NCI-H774 (cell line): ENCODE results near the gene KCNG2.

ENCODE experiments used
- DNase-seq: peaks from one replicate; lab custom pipeline; 2025; lab: John Stamatoyannopoulos, UW

The KCNG2 gene

GRCh38 chr18:79924814-79925731 lies 127.3 kb downstream of the KCNG2 start:
- no peak for DNase-seq

GRCh38 chr18:79926306-79926705 lies 128.6 kb downstream of the KCNG2 start:
- no peak for DNase-seq

DNA sequence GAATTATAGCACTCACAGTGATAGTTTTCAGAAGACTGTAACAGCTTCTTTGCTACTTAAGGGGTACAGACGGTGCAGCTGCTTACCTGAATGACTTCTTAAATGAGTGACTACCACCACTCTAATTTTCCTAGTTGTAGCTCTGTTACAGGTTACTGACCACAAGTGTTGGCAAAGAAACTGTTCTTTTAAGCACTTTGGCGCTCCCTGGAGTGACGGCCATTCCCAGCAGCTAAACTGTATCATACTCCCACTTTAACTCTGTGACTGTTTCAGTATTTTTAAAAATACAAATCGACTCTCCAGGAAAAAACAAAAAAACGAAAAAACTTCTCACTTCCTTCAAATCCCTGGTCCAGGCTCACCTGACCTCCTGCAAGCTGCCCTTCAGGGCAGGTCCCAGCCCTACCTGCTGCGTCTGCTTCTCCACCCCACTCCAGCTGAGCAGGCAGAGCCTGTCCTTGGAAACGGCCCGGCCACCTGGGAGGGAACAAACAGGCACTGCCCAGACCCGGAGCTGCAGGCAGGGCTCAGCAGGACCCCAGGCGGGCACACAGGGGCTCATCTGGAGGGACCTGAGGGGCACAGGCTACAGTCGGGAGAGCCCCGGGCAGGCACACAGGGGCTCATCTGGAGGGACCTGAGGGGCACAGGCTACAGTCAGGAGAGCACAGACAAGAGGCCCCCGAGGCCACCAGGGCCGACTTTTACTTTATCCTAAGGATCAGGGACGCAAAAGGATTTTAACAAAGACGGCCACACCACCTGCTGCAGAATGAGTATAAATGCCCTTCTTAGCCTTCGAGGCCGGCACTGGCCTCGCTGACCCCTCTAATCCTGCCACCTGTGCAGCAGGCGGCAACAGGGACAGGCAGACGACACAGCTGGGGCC lies 129.2 kb downstream of the KCNG2 start:
- no peak for DNase-seq

DNA sequence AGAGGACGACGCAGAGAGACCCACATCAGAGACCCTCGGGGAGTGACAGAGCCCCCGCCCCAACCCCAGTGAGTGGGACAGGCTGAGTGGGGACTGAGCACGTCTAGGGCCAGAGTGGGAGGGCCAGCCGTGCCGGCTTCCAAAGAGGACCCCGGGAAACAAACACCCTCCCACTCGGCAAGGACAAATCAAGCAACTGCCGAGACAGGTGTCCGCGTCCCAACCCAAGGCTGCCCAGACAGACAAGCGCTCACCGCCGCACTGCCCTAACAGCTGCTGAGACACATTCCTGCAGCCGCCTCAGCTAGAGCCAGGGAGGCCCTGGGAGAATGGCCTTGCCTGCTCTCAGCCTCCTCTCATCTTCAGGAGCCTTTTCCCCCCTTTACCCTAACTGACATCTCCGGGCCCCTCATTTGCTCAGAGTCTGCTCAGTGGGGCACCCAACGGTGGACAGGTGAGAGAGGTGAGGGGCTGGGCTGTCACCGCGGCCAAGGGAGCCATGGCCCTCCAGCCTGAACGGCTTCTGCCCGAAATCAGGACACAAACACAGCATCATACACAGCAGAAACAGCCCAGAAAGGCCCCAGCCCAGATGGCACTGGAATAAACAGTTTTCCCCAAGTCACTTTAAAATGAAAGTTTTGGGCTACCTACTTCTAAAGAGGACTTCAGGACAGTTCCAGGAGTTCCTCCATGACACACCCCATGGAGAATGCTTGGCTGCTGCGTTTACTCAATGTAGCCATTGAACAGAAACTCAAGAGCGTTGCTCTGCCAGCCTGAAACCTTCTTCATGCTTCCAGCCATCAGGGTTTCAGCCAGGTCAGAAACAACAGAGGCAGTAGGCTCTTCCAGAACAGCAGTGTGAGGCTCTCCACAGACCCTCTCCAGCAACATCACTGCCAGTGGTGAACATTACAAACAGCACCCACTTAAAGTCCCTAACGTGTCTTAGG lies 130.1 kb downstream of the KCNG2 start:
- DNase-seq = no peak

GRCh38 chr18:79928563-79928960 lies 130.8 kb downstream of the KCNG2 start:
- DNase-seq = no peak

- DNase-seq = no peak
These were observed 132.4 kb downstream of the KCNG2 start for GRCh38 chr18:79930020-79930642.

DNA sequence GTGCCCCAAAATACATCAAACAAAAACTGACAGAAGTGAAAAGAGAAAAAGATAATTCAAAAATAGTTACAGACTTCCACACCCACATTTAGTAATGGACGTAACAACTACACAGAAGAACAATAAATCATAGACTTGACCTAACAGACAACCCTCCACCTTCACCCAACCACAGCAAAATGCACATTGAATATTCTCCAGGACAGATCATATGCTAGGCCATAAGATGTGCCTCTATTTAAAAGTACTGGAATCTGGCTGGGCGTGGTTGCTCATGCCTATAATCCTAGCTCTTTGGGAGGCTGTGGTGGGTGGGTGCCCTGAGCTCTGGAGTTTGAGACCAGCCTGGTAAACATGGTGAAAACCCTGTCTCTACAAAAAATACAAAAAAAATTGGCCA lies 133.7 kb downstream of the KCNG2 start:
- no peak for DNase-seq

DNA sequence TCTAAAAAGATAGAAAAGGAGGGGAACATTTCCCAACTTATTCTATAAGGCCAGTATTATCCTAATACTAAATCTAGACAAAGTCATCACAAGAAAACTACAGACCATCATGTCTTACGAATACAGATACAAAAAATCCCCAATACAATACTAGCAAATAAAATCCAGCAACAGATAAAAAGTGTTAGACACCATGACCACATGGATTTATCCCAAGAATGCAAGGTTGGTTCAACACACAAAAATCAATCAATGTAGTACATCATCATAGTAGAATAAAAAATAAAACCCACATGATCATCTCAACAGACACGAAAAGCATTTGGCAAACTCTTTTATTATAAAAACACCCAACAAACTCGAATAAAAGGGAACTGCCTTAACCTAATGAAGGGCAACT lies 135.2 kb downstream of the KCNG2 start:
- no peak for DNase-seq

DNA sequence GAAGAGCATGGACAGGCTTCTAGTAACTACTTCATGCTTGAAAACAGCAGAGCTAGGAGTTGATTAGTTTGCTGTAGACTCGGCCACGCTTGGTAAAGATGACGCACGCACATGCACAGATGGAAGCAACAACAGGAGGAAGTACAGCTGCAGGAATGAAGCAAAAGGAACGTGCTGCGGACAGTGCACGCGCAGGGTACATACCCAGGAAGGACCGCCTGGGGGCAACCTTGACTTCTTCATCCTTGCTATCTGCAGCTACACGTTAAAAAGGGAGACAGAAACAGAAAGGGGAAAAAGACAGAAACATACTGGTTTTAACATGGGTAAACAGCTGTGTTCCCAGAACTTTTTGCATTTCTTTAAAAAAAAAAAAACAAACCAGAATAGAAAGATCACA lies 136.0 kb downstream of the KCNG2 start:
- no peak for DNase-seq

GRCh38 chr18:79934311-79935097 lies 136.8 kb downstream of the KCNG2 start:
- DNase-seq = no peak

DNA sequence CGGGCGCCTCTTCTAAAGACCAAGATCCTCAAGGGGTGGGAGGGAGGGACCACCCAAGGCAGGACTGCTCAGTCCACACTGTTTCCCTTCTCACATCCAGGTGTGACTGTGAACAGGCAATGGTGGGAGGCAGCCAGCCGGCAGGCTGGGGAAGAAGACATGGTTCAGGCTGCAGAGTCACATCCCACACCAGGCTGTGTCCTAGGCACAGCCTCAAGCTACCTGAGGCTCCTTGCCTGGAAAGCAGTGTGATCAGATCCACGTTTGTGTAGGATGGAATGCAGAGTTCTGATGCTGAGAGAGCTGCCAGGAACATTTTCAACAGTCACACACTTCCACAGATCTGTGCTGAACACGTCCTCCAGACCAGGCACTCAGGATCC lies 137.4 kb downstream of the KCNG2 start:
- DNase-seq = no peak

DNA sequence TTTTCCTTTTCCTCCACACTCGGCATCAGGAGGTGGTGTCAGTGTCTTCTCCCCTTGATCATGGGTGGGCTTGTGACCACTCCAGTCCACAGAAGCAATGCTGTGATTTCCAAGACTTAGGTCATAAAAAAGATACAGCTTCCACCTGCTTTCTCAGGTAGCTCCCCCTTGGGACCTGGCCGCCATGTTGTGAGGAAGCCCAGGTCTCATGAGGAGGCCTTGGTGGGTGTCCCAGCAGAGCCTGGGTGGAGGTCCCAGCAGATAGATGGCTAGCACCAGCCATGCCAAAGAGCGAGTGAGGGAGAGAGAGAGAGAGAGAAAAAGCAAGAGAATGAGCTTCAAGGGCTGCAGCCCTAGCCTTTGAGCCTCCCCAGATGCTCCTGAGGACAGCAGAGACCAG lies 137.8 kb downstream of the KCNG2 start:
- no peak for DNase-seq

DNA sequence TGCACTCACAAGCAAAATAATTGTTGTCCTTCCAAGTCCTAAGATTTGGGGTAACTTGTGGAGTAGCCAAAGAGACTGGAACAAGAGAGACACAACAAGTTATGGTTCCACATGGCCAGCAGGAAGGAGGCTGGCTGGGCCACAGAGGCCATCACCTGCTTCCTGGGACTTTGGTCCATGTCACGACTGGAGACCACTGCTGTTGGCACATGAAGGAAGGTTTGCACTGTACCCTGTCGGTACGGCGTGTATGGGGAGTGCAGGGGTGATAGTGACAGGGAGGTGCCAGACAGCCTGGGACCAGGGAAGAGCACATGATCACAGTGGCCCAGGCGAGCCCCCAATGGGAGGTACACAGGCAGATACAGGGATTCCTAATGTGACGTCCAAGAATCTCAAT lies 138.2 kb downstream of the KCNG2 start:
- no peak for DNase-seq

DNA sequence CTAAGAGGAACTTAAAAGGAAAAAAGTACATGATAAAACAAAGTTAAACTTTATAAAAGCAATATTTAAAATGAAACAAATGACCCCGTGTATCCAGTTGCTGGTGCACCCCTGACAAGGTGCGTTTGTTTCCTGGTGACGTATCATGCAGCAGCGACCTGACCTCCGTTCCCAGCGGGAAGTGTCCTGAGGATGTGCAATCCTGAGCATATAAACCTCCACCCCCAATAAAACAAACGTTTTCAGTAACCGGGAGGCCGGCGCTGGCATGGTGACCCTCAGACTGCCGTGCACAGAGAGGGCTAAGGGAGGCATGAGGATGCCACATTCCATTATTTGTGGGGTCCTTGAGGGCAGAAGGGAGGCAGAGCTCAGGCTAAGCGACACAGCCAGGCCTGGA lies 138.9 kb downstream of the KCNG2 start:
- DNase-seq = no peak

- no peak for DNase-seq
These were observed 139.5 kb downstream of the KCNG2 start for GRCh38 chr18:79937103-79937860.

- DNase-seq = no peak
These were observed 140.5 kb downstream of the KCNG2 start for GRCh38 chr18:79938196-79938595.

DNA sequence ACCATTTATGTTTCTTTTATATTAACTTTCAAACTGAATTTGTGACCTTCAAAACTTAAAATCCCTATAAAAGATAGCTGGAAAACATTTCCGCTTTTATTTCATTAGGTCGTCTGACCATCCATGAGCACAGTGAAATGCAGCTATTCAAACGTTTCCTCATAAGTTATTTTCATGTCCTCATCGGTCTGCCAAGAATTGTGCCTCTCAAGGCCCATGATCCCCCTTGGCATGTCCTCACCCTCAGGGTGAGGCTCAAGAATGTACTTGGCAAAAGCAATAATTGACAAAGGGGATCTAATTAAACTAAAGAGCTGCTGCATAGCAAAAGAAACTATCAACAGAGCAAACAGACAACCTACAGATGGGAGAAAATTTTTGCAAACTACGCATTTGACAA lies 141.4 kb downstream of the KCNG2 start:
- DNase-seq = no peak

GRCh38 chr18:79940126-79940813 lies 142.5 kb downstream of the KCNG2 start:
- no peak for DNase-seq

DNA sequence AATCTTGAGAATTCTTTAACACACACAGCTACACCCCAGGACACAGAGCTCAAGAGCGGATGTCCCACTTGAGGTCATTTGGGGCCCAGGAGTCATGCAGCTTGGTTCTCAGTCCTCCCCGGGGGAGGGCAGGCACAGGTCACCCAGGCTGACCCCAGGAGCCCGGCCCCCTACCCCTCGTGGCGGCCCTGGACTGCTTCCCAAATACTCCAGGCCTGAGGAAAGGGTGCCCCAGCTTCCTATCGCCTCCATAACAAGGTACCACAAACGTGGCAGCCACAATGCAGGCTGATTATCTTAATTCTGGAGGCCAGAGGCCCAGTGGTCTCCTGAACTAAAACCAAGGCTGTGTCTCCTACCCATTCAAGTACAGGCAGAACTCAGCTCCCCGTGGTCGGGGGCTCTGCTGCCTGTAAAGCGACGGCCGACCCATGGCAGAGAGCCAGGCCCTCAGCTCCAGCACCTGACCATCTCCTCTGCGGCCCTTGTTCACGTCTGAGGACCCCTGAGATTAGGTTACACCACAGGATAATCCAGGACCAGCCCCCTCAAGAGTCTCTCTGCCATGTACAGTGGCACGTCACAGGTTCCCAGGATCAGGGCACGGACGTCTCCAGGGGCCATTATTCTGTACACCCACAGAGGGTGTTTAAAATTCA lies 143.2 kb downstream of the KCNG2 start:
- DNase-seq = no peak
